SK-N-SH (cell line): ENCODE data around the gene TRAPPC6A.

ENCODE experiments used
- CTCF ChIP-seq: fragments of 200-600 bp; sonication (generic); IDR thresholded peaks from 2 replicates; pipeline ENCODE4 v1.6.1; 2017; ENCODE audit warnings: antibody characterized with exemption, mild to moderate bottlenecking, moderate library complexity
- JUND ChIP-seq: IDR thresholded peaks from 2 replicates; pipeline ENCODE4 v1.4.0; 2012
- POLR2AphosphoS5 ChIP-seq: IDR thresholded peaks from 2 replicates; pipeline ENCODE4 v1.6.1; 2012; ENCODE audit warnings: low read depth, low read length
- TEAD4 ChIP-seq: IDR thresholded peaks from 2 replicates; pipeline ENCODE4 v1.4.0; 2012; ENCODE audit warnings: mild to moderate bottlenecking, borderline replicate concordance; ENCODE audit not compliant: insufficient read depth
- YY1 ChIP-seq: IDR thresholded peaks from 2 replicates; pipeline ENCODE4 v1.4.0; 2012; ENCODE audit warnings: low read depth, mild to moderate bottlenecking

- TF ChIP-seq TEAD4 (no peak), YY1 (no peak), CTCF (no peak), POLR2AphosphoS5 (no peak), JUND (no peak)
Measured at GRCh38 chr19:45119582-45119981, 58.5 kb downstream of the TRAPPC6A start.
